HFFc6 (cell line): ENCODE results near the gene SMTNL1. TPM values are rescaled to one million over a fixed set of nuclear protein-coding genes. Genes with fewer than 3 reads are reported as not detected.
A peak's percentile ranks its signal among the peaks of the same experiment; 100 is the strongest.

Experiments
- DNase-seq: peaks from one replicate; pipeline ENCODE4 v3.0.0-alpha.2; 2018
- H3K27ac Mint-ChIP-seq: 2 replicates; pipeline ENCODE4 v1.8.0; 2020; ENCODE audit warnings: mild to moderate bottlenecking, mixed read lengths
- H3K27me3 Mint-ChIP-seq: 2 replicates; pipeline ENCODE4 v1.8.0; 2021; ENCODE audit warnings: mild to moderate bottlenecking, moderate library complexity, mixed read lengths; ENCODE audit not compliant: insufficient read depth
- H3K36me3 Mint-ChIP-seq: 2 replicates; pipeline ENCODE4 v1.8.0; 2021; ENCODE audit warnings: low read depth, mixed read lengths
- H3K4me1 Mint-ChIP-seq: 2 replicates; pipeline ENCODE4 v1.8.0; 2020; ENCODE audit warnings: low read depth, mixed read lengths
- H3K4me3 Mint-ChIP-seq: 2 replicates; pipeline ENCODE4 v1.8.0; 2020; ENCODE audit warnings: mild to moderate bottlenecking, moderate library complexity, mixed read lengths
- H3K9me3 Mint-ChIP-seq: 2 replicates; pipeline ENCODE4 v1.8.0; 2020; ENCODE audit warnings: mild to moderate bottlenecking, mixed read lengths
- total RNA-seq, 6 experiments: library from RNA; stranded (reverse); fragmentation: NEBNext Ultra II Directional; extraction: Animal tissue kit (Norgen Biotek cat#: 25700); gene quantifications; 2 replicates in 1 of 6; 3 replicates in 5 of 6; pipeline ENCODE4 v1.2.3, GENCODE V29; 2021
- TF ChIP-seq, protein P1 (sequence below): fragments of 200-600 bp; sonication (generic); IDR thresholded peaks from 2 replicates; pipeline ENCODE4 v1.5.0; 2021; ENCODE audit warnings: antibody characterized with exemption, mild to moderate bottlenecking

Gene SMTNL1
- total RNA-seq, 6 experiments from 2014 or later: not detected

DNA sequence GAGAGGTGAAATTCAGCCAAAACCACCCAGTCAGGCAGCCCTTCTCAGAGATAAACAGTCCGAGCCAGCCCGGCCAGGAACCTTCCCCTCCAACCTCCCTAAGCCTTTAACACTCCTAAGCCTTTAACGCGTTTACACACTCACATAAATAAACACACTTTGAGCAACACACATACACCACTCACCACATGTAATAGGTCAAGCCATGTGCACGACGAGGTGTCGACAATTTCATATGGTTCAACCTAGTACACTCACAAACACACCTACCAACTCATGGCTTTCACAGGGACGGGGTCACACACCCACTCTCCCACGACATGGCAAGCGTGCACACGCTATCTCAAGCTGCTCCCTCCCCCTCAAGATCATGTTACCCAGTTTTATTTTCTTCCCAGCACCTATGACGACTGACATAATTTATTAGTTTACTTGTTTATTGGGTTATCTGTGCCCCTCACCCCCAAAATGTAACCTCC is 37.4 kb upstream of the SMTNL1 start:
- TF ChIP-seq, protein P1, sequence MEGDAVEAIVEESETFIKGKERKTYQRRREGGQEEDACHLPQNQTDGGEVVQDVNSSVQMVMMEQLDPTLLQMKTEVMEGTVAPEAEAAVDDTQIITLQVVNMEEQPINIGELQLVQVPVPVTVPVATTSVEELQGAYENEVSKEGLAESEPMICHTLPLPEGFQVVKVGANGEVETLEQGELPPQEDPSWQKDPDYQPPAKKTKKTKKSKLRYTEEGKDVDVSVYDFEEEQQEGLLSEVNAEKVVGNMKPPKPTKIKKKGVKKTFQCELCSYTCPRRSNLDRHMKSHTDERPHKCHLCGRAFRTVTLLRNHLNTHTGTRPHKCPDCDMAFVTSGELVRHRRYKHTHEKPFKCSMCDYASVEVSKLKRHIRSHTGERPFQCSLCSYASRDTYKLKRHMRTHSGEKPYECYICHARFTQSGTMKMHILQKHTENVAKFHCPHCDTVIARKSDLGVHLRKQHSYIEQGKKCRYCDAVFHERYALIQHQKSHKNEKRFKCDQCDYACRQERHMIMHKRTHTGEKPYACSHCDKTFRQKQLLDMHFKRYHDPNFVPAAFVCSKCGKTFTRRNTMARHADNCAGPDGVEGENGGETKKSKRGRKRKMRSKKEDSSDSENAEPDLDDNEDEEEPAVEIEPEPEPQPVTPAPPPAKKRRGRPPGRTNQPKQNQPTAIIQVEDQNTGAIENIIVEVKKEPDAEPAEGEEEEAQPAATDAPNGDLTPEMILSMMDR: no peak
- Mint-ChIP-seq H3K4me3 (peak overlapping the region; percentile 70), H3K27ac (peak overlapping the region; percentile 34; the same call in 1 of the 2 replicates), H3K4me1 (peaks cover 14% of the 10 kb centered on the region), H3K9me3 (no peaks in the 10 kb centered on the region), H3K27me3 (no peaks in the 10 kb centered on the region), H3K36me3 (peaks cover 5% of the 10 kb centered on the region)
- no peak for DNase-seq

DNA sequence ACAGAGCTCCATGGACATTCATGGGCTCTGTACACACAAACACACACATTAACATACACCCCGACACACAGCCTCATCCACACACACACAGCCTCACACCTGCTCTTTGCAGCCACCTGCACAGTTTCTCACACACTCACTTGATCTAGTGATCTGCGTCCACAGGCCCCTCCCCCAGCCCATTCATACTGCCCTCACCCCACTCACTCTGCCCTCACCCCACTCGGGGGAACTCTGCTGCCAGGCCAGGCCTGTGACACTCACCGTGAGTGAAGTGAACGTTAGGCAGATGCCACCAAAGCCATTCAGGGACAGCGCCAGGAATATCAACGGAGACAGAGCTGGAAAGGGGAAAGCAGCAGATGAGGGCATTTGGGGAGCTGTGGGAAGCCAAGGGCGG is 36.9 kb upstream of the SMTNL1 start:
- peak overlapping the region; percentile 70; the same call in 1 of the 2 replicates for H3K4me3 Mint-ChIP-seq
- H3K27ac Mint-ChIP-seq: peak overlapping the region; percentile 34; the same call in 1 of the 2 replicates
- no peaks in the 10 kb centered on the region for H3K27me3 Mint-ChIP-seq
- DNase-seq: no peak
- H3K9me3 Mint-ChIP-seq: no peaks in the 10 kb centered on the region
- H3K36me3 Mint-ChIP-seq: peaks cover 5% of the 10 kb centered on the region
- TF ChIP-seq, protein P1: no peak
- peaks cover 14% of the 10 kb centered on the region for H3K4me1 Mint-ChIP-seq

DNA sequence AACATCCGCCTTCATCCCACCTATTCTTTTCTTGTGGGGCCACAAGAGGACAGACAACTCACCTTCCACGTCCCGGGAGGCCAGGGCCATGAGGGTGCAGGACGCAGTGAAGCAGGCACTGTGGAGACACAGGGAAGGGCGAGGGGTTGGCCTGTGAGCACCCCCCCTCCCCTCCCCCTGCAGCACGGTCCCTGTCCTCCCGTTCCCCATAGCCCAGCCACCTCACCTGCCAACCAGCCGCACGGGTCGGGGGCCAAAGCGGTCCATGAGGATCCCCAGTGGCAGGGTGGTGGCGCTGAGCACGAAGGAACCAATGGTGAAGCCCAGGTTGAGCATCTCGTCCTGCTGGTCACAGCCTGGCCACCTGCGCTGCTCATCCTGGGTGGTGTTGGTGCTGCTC is 36.5 kb upstream of the SMTNL1 start:
- TF ChIP-seq, protein P1: no peak
- H3K4me3 Mint-ChIP-seq: no peak overlapping the region
- H3K9me3 Mint-ChIP-seq: no peaks in the 10 kb centered on the region
- no peaks in the 10 kb centered on the region for H3K27me3 Mint-ChIP-seq
- no peak overlapping the region for H3K27ac Mint-ChIP-seq
- H3K36me3 Mint-ChIP-seq: peaks cover 5% of the 10 kb centered on the region
- DNase-seq: no peak
- H3K4me1 Mint-ChIP-seq: peaks cover 14% of the 10 kb centered on the region

DNA sequence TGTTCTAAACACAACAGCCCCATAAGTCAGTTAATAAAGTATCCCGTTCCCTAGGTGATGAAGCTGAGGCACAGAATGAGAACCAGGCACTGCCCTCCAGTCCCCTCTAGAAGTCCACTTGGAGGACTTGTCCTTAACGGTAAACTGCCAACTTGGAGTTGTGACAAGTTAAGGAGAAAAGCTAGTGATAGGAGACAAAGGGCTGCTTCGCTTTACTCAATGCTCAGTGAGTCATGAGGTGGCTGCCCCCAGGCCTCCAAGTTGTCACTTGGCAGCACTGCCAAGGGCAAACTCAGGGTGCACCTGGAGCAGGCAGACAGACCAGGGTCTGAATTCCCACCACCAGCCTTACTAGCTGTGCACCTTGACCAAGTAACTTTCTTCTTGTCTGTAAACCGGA is 35.4 kb upstream of the SMTNL1 start:
- no peak overlapping the region for H3K27ac Mint-ChIP-seq

DNA sequence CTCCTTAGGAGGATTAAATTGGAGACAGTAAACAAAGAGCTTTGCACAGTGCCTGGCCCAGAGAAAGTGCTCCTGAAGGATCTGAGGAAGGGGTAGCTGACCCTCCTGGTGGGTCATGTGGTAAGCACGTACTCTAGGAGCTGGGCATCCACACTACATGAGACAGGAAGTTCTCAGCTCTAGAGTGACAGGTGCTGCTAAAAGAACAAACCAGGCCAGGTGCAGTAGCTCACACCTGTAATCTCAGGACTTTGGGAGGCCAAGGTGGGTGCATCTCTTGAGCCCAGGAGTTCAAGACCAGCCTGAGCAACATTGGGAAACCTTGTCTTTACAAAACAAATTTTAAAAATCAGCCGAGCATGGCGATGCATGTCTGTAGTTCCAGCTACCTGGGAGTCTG is 35.0 kb upstream of the SMTNL1 start:
- no peak overlapping the region for H3K27ac Mint-ChIP-seq
- peaks cover 5% of the 10 kb centered on the region for H3K36me3 Mint-ChIP-seq
- DNase-seq: no peak
- TF ChIP-seq, protein P1: no peak
- H3K9me3 Mint-ChIP-seq: no peaks in the 10 kb centered on the region
- peaks cover 14% of the 10 kb centered on the region for H3K4me1 Mint-ChIP-seq
- H3K27me3 Mint-ChIP-seq: no peaks in the 10 kb centered on the region
- no peak overlapping the region for H3K4me3 Mint-ChIP-seq

More for the DNA sequence above, 35.4 kb upstream of the SMTNL1 start:
- H3K4me3 Mint-ChIP-seq: no peak overlapping the region
- no peaks in the 10 kb centered on the region for H3K27me3 Mint-ChIP-seq
- peaks cover 5% of the 10 kb centered on the region for H3K36me3 Mint-ChIP-seq
- DNase-seq: no peak
- H3K9me3 Mint-ChIP-seq: no peaks in the 10 kb centered on the region
- TF ChIP-seq, protein P1: no peak
- peaks cover 14% of the 10 kb centered on the region for H3K4me1 Mint-ChIP-seq

DNA sequence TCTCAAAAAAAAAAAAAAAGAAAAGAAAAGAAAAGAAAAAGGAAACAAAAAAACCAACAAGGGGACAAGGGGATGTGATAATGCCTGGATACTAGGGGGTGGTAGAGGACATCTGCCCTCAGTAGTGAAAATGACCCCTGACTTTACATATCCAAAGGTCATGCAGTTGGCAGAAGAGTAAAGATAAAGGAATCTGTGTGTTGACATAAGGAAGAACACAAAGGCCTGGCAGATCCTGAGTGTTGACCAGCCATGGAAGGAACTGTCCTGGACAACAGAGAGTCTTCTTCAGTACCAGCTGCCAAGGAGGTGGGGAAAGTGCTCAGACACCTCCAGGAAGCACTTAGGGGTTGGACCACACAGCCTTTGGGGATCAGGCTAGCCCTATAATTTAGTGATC is 34.5 kb upstream of the SMTNL1 start:
- Mint-ChIP-seq H3K4me3 (no peak overlapping the region), H3K9me3 (no peaks in the 10 kb centered on the region), H3K4me1 (peaks cover 14% of the 10 kb centered on the region), H3K36me3 (peaks cover 5% of the 10 kb centered on the region), H3K27me3 (no peaks in the 10 kb centered on the region), H3K27ac (no peak overlapping the region)
- TF ChIP-seq, protein P1: no peak
- no peak for DNase-seq
